ENCODE data around the gene PRCP.

DNA sequence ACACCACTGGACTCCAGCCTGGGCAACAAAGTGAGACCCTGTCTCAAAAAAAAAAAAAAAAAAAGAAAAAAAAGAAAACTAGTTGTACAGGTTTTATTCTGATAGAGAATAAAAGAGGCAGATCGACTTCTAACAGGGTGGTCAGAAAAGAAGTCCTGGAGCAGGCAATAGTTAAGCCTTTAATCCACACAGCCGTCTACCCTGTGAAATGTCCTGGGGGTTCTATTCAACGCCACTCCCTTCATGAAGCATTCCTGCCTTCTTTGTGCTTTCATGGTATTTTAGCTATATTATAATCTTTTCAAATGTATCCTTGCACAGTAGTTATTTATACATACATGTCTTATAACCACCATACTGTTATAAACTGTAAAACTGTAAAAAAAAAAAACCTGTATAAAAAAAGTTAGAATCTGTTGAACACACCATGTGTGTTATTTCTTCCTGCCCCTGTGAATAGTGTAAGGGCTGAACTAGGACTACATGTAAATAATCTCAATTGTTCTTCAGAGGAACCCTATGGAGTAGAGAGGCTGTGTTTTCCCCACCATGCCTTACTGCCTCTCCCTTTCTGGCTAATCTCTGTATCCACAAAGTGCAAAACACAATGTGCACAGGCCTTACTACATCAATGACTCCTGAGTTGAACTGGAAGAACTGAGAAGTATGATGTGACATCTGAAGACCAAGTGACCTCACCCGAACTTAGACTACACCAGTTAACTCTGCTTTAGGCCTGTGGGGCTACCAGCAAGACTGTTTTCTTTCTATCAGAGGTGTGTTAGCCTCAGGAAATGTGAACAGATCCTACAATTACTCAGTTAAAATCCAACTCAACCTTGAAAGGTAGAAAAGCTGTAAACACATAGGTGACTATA, 25.3 kb downstream of the PRCP start:
- TF ChIP-seq EZH2 (IDR thresholded peaks at IDR 0.05; ENCODE audit: low read length, unreplicated experiment), result no peak
- TF ChIP-seq, protein P1, sequence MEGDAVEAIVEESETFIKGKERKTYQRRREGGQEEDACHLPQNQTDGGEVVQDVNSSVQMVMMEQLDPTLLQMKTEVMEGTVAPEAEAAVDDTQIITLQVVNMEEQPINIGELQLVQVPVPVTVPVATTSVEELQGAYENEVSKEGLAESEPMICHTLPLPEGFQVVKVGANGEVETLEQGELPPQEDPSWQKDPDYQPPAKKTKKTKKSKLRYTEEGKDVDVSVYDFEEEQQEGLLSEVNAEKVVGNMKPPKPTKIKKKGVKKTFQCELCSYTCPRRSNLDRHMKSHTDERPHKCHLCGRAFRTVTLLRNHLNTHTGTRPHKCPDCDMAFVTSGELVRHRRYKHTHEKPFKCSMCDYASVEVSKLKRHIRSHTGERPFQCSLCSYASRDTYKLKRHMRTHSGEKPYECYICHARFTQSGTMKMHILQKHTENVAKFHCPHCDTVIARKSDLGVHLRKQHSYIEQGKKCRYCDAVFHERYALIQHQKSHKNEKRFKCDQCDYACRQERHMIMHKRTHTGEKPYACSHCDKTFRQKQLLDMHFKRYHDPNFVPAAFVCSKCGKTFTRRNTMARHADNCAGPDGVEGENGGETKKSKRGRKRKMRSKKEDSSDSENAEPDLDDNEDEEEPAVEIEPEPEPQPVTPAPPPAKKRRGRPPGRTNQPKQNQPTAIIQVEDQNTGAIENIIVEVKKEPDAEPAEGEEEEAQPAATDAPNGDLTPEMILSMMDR (conservative IDR thresholded peaks at IDR 0.05; ENCODE audit: low read depth, low read length), result no peak

All from PC-3 (cell line).